Skeletal muscle cell (primary cell): ENCODE data around the gene STAM.
"Not testable (repeated sequence)": the region's sequence is repeated elsewhere in the genome, so short reads cannot be mapped to it uniquely, and the experiment has no call there.

ENCODE experiments used
- DNase-seq: peaks from one replicate; pipeline ENCODE4 v3.0.0-alpha.2; 2010; ENCODE audit warnings: low read depth
- H3K4me3 ChIP-seq: 2 replicates; pipeline ENCODE4 v1.5.1; 2011; ENCODE audit warnings: low read depth, mild to moderate bottlenecking, control low read depth, low read length, moderate library complexity

The STAM gene

DNA sequence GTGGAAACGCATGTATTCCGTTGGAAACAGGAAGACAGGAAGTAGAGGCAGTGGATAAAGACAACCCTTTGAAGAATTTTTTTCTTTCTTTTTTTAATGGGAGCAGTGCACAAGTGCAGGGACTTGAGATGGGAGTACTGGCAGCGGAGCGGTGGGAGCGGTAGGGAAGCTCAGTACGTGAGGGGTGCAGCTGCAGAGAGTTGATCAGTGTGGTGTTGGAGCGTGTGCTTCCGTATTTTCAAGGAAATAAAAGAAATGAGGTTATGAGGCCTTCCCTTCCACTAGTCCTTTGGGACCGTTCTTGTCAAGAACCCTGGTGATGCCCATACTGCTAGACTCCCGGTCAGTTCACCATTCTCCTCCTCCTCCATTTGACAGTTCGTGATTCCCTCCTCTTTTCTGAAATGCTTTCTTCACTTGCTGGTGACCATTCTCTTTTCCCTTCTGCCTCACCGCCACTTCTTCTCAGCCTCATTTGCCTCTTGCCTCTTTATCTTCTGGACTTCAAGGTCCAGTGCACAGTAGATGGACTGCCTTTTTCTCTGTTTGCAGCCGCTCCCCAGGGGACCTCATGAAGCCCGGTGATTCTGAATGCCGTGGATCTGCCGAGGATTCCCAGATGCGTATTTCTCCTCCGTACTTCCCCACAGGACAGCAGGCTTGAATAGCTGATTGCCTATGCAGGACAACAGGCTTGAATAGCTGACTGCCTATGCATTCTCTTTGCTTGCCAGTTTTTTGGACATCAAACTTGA, 68.9 kb downstream of the STAM start:
- H3K4me3 ChIP-seq = no peak overlapping the region
- no peak for DNase-seq

DNA sequence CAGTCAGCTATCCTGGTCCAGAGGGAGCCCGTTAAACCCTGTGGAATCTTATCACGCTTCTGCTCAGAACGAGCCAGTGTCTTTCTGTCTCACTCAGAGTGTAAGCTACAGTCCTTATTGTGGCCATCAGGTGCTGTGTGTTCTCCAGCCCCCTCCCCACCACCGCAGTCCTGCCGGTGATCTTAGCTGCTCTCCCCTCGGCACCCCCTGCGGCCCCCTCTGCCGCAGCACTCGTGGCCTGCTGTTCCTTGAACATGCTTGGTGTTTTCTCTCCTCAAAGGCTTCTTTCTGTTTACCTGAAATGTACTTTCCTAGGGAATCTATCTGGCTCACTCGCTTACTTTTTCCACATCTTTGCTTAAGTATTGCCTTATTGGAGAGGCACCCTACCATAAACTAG, 69.8 kb downstream of the STAM start:
- no peak overlapping the region for H3K4me3 ChIP-seq

DNA sequence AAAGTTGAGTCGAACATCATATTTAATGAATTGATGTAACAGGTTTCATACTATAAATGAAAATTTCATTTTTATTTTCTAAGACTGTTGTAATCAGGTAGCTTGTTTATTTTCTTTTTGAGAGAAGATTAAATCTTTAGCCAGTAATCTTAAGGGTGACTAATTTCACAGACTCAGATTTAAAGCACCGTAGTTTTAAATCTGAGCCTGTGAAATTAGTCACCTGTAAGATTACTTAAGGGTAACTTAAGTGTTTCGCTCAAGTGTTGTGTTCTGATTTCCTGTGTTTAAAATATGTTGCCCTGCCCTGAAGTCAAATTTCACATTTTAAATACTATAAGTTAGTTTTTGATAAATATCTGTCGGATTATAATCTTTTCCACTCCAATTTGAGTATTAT, 72.2 kb downstream of the STAM start:
- no peak overlapping the region for H3K4me3 ChIP-seq

More for the DNA sequence above, 69.8 kb downstream of the STAM start:
- no peak for DNase-seq

DNA sequence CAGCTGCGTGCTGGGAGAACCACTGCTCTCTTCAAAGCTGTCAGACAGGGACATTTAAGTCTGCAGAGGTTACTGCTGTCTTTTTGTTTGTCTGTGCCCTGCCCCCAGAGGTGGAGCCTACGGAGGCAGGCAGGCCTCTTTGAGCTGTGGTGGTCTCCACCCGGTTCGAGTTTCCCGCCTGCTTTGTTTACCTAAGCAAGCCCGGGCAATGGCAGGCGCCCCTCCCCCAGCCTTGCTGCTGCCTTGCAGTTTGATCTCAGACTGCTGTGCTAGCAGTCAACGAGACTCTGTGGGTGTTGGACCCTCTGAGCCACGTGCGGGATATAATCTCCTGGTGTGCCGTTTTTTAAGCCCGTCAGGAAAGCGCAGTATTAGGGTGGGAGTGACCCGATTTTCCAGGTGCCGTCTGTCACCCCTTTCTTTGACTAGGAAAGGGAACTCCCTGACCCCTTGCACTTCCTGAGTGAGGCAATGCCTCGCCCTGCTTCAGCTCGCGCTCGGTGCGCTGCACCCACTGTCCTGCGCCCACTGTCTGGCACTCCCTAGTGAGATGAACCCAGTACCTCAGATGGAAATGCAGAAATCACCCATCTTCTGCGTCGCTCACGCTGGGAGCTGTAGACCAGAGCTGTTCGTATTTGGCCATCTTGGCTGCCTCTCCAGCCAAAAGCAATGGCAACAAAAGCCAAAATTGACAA, 78.5 kb downstream of the STAM start:
- DNase-seq, H3K4me3 ChIP-seq: not testable (repeated sequence)

More for the DNA sequence above, 72.2 kb downstream of the STAM start:
- no peak for DNase-seq

DNA sequence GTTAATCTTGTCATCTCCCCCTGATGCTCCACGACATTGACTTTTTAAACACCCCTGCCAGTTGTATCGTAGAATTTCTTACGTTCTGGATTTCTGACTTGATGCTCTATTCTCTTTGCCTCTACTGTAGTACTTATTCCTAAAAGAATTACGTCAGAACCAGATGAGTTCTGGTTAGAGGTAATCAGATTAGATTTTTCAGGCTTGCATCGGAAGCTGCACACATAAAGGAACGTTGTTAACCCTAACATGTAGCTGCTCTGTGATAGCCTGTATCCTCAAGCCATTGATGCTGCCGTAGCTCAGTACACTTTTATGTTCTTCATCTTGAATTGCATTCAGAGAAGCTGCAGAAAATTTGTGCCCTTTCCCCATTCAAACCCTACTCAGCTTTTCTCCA, 81.8 kb downstream of the STAM start:
- no peak for DNase-seq

DNA sequence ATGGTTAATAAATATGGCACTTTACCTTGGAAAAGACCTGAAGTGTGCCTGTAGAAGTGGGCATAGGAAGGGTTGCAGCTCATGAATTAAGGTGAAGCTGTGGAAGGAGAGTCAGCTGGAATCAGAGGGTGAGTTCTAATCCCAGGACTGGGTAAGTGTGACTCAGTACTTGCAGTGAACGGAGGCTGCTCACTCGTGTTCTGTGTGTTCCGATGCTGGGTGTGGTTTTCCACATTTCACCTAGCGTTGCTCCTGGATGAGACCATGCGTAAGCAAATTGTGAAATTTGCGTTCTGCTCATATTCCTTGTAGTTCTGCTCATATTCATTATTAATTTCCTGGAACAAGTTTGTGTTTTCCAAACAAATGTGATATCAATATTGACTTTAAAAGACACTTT, 85.7 kb downstream of the STAM start:
- no peak for DNase-seq

More for the DNA sequence above, 81.8 kb downstream of the STAM start:
- no peak overlapping the region for H3K4me3 ChIP-seq

DNA sequence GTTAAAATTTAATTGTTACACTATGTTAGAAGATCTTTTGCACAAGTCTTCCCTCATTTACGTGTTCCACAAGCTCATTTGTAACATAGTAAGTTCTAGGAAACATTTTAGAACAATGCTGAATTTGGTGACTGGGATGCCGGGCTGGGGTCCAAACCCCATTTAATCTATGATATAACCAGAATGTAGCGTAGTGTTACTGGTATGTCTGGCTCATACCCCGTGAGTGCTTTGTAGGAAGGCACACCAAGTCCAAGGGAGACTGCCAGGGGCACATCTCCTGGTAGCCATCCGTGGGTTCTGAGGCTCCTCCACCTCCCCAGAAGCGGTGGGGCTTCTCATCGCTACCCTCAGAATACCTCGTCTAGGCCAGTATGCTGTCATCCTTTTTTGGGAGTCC, 86.7 kb downstream of the STAM start:
- DNase-seq = no peak
- no peak overlapping the region for H3K4me3 ChIP-seq

More for the DNA sequence above, 85.7 kb downstream of the STAM start:
- H3K4me3 ChIP-seq = no peak overlapping the region

DNA sequence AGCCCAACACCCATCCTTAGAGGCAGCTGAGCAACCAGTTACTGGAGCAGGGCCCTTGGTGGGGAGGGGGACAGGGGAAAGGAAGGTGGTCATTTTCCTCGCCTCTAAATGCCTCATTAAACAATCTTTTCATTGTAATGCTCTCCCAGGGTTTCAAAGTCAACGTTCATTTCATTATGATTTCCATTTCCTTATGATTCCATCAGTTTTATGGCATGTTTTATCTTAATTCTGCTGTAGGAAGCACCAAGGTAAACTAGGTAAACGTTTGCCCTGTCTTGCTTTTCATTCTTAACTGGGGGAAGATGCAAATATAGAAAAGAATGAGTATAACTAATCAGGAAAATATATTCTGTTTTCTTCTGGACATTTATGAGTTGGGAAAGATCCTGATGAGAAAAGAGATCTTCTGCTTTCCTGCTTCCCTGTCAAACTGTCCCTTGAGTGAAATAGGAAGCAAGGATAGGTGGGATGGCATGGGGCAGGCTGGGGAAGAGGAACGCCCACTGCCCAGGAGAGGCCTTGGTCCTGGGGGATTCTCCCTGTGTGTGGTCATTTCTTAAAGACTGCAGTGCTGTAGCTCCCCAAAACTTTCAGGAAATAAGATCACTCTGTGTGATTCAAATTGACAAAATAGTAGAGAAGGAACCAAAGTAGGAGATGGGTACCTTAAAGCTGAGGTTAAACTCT, 87.5 kb downstream of the STAM start:
- H3K4me3 ChIP-seq = no peak overlapping the region
- DNase-seq = no peak

DNA sequence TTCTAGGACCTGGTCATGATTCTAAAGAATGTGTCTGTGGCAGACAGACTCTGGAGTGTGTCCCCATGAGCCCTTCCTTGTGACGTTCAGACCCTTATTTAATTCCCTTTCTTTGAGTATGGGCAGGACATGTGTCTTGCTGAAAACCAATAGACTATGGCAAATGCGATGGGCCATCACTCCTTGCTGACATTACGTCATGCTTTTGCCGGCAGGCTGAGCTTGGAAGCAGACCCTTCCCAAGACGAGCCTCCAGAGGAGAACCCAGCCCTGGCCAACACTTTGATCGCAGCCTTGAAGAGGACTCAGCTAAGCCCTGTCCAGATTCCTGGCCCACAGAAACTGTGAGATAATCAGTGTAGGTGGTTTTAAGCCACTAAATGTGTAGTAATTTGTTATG, 89.7 kb downstream of the STAM start:
- no peak overlapping the region for H3K4me3 ChIP-seq
- DNase-seq = no peak

DNA sequence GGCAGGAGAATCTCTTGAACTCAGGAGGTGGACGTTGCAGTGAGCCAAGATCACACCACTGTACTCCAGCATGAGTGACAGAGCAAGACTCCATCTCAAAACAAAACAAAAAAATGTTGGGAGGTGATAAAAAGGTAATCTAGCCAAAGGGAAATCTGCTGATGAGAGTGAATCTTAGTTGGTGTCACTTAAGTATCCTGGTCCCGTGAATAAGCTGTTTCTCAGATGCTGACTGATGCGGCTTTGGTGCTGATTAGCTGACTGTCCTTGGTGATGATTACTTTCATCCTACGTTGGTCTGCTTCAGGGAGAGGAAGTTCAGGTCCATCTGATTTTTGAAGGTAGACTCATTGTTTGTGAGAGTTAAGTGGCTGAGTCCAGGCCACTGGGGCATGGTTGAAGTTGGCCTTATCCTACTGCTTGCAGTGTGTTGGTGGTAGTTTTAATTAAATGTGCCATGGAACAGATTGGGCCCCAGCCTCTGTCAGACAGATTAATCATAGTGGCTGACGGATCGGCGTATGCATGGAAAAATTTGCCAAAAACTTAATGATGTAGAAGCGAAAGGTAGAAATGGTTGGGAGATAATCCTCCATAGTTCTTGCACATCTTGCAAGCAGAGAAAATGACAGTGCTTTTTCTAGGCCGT, 90.6 kb downstream of the STAM start:
- H3K4me3 ChIP-seq = no peak overlapping the region
- DNase-seq = no peak

DNA sequence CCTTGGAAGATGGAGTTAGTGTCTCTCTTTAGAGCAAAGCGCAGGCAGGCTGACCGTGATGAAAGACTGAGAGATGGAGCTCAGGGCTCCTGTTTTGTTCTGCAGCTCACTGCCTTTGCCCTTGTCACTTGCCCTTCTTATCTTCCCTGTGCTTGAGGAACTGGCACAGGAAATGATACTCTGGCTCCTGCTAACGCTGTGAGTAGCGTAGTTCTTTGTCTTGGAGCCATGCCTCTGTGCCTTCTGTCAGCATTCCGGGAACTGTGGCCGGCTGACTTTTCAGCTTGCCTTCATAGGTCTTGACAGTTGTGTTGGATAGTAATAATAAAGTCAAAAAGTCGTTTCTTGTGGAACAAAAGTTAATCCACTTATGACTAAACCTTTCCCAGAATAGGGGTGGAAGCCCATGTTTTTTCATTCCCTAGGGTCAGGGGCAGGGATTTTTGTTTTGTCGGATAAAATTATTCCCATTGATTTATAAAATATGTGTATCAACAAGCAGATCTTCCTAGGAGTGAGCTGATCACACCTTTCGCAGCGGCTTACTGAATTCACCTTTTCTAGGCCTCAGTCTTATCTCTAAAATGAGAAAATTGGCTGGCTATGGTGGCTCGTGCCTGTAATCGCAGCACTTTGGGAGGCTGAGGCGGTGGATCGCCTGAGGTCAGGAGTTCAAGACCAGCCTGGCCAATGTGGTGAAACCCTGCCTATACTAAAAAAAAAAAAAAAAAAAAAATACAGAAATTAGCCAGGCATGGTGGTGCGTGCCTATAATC, 91.4 kb downstream of the STAM start:
- H3K4me3 ChIP-seq = no peak overlapping the region
- no peak for DNase-seq

DNA sequence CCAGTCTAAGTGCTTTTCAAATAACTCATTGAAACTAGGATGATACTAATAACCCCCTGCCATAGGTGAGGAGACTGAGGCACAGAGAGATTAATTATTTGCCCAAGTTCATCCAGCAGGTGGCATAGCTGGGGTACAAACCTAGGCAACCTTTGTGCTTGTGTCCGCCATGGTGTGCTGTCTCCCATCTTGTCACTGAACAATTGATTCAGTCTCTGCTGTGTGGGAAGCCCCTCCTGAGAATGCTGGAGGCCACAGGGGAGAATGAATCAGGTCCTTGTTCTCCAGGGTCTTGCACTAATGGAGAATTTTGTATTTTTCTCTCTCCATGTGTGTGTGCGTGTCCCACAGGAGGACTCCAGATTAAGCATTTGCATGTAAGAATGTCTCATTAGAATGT, 92.3 kb downstream of the STAM start:
- H3K4me3 ChIP-seq = no peak overlapping the region

DNA sequence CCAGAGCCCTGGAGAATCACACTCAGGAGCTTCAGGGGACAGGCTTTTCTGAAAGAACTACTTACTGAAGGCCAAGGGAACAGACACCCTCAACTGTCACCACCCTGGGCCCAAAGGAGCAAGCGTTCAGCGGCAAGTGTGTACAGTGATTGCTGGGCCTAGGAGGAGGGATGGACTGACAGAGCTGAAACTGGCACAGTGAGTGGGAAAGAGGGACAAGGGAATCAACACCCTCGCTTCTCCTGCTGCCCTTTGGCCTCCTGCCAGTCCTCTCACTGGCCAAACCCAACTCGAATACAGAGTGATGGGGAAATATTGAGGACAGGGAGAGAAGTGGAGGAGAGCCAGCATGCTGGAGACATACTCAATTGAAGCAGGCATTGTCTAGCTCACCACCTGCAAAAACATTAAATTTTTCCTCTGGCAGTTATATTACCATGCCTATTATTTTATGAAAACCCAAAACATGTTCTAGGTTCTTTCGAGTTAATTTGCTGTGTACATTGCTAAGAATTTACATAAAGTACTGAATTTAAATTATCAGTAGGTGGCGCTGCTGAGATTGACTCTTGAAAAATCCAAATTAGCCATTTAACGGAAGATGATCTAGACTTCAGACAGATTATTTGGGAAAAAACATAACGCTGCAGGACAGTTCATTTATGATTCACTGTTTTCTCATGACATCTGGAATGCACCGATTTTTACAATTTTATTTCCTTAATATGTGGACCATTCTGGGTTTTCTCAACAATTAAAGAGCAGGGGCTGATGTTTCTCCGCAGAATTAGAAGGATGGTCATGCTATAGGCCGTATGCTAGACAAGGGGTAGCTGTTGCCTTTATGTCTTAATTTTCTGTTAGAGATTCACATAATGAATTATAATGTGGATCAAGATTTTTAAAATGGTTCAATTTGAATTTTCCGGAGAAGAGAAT, 93.3 kb downstream of the STAM start:
- DNase-seq = peak; percentile 3
- H3K4me3 ChIP-seq = no peak overlapping the region

More for the DNA sequence above, 92.3 kb downstream of the STAM start:
- no peak for DNase-seq

DNA sequence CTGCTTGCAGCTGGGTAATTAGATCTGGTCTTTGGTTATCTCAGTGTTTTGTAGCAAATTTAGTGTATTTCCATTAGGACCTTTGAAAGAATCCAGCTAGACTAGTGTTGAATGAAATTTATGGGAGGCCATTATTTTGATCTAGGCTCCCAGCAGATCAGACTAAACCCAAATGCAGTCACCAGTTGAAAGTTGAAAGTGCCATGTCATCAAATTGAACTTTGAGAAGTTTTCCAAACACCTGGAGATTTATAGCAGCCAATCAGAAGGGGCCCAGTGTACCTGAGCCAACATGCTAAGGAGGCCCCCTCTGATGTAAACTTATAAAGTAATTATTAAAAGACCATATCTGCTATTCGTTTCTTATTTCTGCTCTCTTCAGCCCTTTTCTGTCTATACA, 96.7 kb downstream of the STAM start:
- H3K4me3 ChIP-seq = no peak overlapping the region
- no peak for DNase-seq

DNA sequence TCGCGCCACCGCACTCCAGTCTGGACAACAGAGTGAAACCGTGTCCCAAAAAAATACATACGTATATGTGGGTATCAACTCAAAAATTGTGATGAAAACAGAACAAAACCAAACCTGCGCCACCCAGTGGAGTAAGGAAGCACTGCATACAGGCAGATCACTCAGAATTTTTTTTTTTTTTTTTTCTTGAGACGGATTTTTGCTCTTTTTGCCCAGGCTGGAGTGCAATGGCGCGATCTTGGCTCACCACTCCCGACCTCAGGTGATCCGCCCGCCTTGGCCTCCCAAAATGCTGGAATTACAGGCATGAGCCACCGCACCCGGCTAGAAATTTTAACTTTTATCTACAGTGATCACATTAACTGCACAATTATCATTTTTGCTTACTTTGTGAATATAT, 99.0 kb downstream of the STAM start:
- no peak overlapping the region for H3K4me3 ChIP-seq

DNA sequence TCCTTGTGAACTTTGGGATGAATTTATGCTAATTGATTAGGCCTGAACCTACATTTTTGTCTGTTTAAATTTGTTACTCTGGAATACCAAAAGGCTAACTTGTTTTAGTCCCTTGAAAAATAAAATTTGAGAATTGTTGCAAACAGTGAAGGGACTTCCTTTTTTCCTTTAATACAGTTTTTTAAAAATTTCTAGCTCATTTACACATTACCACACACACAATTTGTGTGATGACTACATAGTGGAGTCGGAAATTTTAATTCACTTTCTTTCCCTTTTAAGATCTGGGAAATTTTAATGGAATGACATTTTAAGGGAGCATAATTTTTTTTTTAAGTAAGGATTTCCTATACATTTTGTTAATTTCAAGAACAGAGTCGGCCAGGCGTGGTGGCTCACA, 99.5 kb downstream of the STAM start:
- no peak overlapping the region for H3K4me3 ChIP-seq

More for the DNA sequence above, 99.0 kb downstream of the STAM start:
- peak; percentile 2 for DNase-seq

DNA sequence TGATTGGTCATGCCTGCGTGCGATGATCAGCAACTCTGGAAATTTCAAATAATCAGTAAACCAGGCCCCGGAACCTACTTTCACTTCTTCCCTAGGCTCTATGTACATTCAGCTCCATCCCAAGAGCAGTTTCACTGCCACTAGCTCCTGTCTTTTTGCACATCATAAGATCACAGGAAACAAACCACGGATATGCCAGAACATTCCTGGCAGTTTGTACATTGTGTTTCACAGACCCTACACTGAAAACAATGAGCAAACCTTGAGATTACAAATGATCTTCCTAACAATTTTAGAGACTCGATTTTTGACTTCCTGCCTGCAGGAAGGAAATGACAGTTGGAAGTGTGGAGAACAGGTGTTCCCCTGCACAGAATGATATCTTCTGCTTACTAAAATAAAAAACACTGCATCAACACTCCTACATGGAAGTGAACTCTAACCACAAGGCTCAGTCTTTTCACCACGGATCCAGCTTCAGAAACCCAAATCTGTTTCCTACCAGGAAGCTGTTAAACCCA, 100.5 kb downstream of the STAM start:
- no peak overlapping the region for H3K4me3 ChIP-seq
- peak; percentile 20 for DNase-seq

More for the DNA sequence above, 99.5 kb downstream of the STAM start:
- DNase-seq = no peak
